ENCODE data around the gene COL2A1.

COL2A1 gene

GRCh38 chr12:48001505-48002413 lies 2.5 kb downstream of the COL2A1 start (continued):
- TF ChIP-seq ZBTB11 (tag by site-specific recombination; conservative IDR thresholded peaks at IDR 0.05; ENCODE audit: low read depth) (peak; percentile 49; the same call in 1 of the 2 replicates), REST (tag by site-specific recombination; IDR thresholded peaks at IDR 0.05) (no peak), ZNF24 (tag by site-specific recombination; IDR thresholded peaks at IDR 0.05) (peak; percentile 60), ZSCAN23 (tag by site-specific recombination; IDR thresholded peaks at IDR 0.05) (no peak), KLF9 (tag by site-specific recombination; IDR thresholded peaks at IDR 0.05; ENCODE audit: low read depth) (peak; percentile 80), ZBTB20 (tag by site-specific recombination; IDR thresholded peaks at IDR 0.05) (peak; percentile 84), GLIS2 (tag by site-specific recombination; IDR thresholded peaks at IDR 0.05) (peak; percentile 67), ZBTB26 (tag by site-specific recombination; optimal IDR thresholded peaks at IDR 0.05) (peak; percentile 57), ZXDB (tag by site-specific recombination; IDR thresholded peaks at IDR 0.05) (peak; percentile 65; the same call in 1 of the 2 replicates), KLF16 (tag by site-specific recombination; IDR thresholded peaks at IDR 0.05) (peak; percentile 27; the same call in 1 of the 2 replicates), OSR2 (tag by site-specific recombination; IDR thresholded peaks at IDR 0.05) (0 out of 2 replicates have a peak, but pooled peaks have one; percentile 37), KLF7 (tag by site-specific recombination; IDR thresholded peaks at IDR 0.05; ENCODE audit: borderline replicate concordance) (peak; percentile 82; the same call in 1 of the 2 replicates), AEBP2 (tag by site-specific recombination; IDR thresholded peaks at IDR 0.05; ENCODE audit: borderline replicate concordance) (no peak), ZFP3 (tag by site-specific recombination; IDR thresholded peaks at IDR 0.05; ENCODE audit: low read depth) (no peak), ZNF600 (tag by site-specific recombination; IDR thresholded peaks at IDR 0.05) (peak; percentile 92), SP7 (tag by site-specific recombination; IDR thresholded peaks at IDR 0.05) (peak; percentile 71), ZNF768 (tag by site-specific recombination; IDR thresholded peaks at IDR 0.05) (no peak)

Data from HEK293 (cell line).